ENCODE measurements around the gene UTP3. TPM values are rescaled to one million over a fixed set of nuclear protein-coding genes. Genes with fewer than 3 reads are reported as not detected.

The UTP3 gene
- total and polyA plus RNA-seq, 11 donors, result 7.3 to 28.9 (median 17.4) TPM

- intact Hi-C loops (cut with DNase I), result no loop called here
- peaks cover 0 to 63% (median 19%) of the 10 kb centered on the region in 12 donors for H3K4me1 ChIP-seq
- TF ChIP-seq POLR2A (IDR thresholded peaks at IDR 0.05), result no peak
- TF ChIP-seq CTCF (IDR thresholded peaks at IDR 0.05), result no peak
Measured at GRCh38 chr4:70739496-70740337, 51.4 kb downstream of the UTP3 start.

More at GRCh38 chr4:70739496-70740337, 51.4 kb downstream of the UTP3 start:
- no peak overlapping the region for H3K27ac ChIP-seq
- 83 to 94% (median 89%) methylated on average over 6 of the region's 6 CpGs for WGBS, 4 donors
- H3K4me3 ChIP-seq, result no peak overlapping the region
- no peaks in the 10 kb centered on the region for H3K9me3 ChIP-seq
- DNase-seq (no peak), ATAC-seq (no peak)
- no peaks in the 10 kb centered on the region for H3K36me3 ChIP-seq
- no peaks in the 10 kb centered on the region for H3K27me3 ChIP-seq

Other genes with a start within 250 kb of the UTP3 start
- gene MUC7, start 216.3 kb upstream of the UTP3 start, total RNA-seq, result not detected
- gene MUC7, start 216.3 kb upstream of the UTP3 start, polyA plus RNA-seq, result not detected
- gene AMTN, start 170.0 kb upstream of the UTP3 start, total RNA-seq, result not detected
- not detected for gene AMTN, start 170.0 kb upstream of the UTP3 start, polyA plus RNA-seq
- not detected for gene AMBN, start 96.3 kb upstream of the UTP3 start, total RNA-seq
- gene AMBN, start 96.3 kb upstream of the UTP3 start, polyA plus RNA-seq, result not detected
- gene ENAM, start 59.8 kb upstream of the UTP3 start, total RNA-seq, result 10 to 100 TPM in 2 of 9 donors, 1 to 10 TPM in 7; 3.7 to 16.0 (median 9.4) TPM
- 1 to 10 TPM in 1 of 2 donors, under 1 TPM in 1; 0.98 to 1.3 TPM for gene ENAM, start 59.8 kb upstream of the UTP3 start, polyA plus RNA-seq
- gene JCHAIN, start 22.0 kb upstream of the UTP3 start, total RNA-seq, result 10 to 100 TPM in 1 of 9 donors, 1 to 10 TPM in 4, under 1 TPM in 2, not detected in 2; 0.19 to 40.0 (median 5.0) TPM
- under 1 TPM; 0.76 to 0.85 TPM for gene JCHAIN, start 22.0 kb upstream of the UTP3 start, polyA plus RNA-seq
- 10 to 100 TPM; 14.6 to 33.0 (median 21.8) TPM for gene RUFY3, start 33.4 kb downstream of the UTP3 start, total RNA-seq
- 10 to 100 TPM; 12.8 to 18.7 TPM for gene RUFY3, start 33.4 kb downstream of the UTP3 start, polyA plus RNA-seq
- gene GRSF1, start 151.4 kb downstream of the UTP3 start, total RNA-seq, result 100 to 1,000 TPM in 1 of 9 donors, 10 to 100 TPM in 8; 70.7 to 114 (median 89.2) TPM
- gene GRSF1, start 151.4 kb downstream of the UTP3 start, polyA plus RNA-seq, result 10 to 100 TPM; 37.6 to 85.2 TPM
- gene MOB1B, start 213.8 kb downstream of the UTP3 start, total RNA-seq, result 10 to 100 TPM; 11.1 to 22.9 (median 18.6) TPM
- 1 to 10 TPM; 4.8 to 7.2 TPM for gene MOB1B, start 213.8 kb downstream of the UTP3 start, polyA plus RNA-seq

All from heart left ventricle (tissue), 16 donors.